ENCODE data around the gene ZNF101.

DNA sequence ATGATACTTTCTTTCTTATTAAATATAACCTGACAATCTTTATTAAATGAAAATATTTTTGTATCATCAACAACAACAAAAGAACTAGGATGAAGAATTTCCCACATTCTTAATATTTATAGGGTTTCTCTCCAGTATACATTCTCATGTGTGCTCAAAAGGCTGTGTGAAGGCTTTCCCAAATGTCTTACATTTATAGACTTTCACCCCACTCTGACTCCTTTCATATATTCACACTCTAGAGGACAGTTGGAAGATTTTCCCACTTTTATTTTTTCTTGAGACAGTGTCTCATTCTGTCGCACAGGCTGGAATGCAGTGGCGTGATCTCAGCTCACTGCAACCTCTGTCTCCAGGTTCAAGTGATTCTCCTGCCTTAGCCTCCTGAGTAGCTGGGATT is 41.9 kb downstream of the ZNF101 start:
- TF ChIP-seq, protein P1, sequence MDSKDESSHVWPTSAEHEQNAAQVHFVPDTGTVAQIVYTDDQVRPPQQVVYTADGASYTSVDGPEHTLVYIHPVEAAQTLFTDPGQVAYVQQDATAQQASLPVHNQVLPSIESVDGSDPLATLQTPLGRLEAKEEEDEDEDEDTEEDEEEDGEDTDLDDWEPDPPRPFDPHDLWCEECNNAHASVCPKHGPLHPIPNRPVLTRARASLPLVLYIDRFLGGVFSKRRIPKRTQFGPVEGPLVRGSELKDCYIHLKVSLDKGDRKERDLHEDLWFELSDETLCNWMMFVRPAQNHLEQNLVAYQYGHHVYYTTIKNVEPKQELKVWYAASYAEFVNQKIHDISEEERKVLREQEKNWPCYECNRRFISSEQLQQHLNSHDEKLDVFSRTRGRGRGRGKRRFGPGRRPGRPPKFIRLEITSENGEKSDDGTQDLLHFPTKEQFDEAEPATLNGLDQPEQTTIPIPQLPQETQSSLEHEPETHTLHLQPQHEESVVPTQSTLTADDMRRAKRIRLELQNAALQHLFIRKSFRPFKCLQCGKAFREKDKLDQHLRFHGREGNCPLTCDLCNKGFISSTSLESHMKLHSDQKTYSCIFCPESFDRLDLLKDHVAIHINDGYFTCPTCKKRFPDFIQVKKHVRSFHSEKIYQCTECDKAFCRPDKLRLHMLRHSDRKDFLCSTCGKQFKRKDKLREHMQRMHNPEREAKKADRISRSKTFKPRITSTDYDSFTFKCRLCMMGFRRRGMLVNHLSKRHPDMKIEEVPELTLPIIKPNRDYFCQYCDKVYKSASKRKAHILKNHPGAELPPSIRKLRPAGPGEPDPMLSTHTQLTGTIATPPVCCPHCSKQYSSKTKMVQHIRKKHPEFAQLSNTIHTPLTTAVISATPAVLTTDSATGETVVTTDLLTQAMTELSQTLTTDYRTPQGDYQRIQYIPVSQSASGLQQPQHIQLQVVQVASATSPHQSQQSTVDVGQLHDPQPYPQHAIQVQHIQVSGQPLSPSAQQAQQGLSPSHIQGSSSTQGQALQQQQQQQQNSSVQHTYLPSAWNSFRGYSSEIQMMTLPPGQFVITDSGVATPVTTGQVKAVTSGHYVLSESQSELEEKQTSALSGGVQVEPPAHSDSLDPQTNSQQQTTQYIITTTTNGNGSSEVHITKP (IDR thresholded peaks at IDR 0.05; ENCODE audit: partially characterized antibody), result no peak
- TF ChIP-seq MEF2D (tag; conservative IDR thresholded peaks at IDR 0.05; ENCODE audit: low read depth) (no peak), ZFP30 (CRISPR knock-in tag; IDR thresholded peaks at IDR 0.05; ENCODE audit: borderline replicate concordance) (no peak), PHTF2 (CRISPR knock-in tag; IDR thresholded peaks at IDR 0.05) (no peak)
- TF ChIP-seq, protein P2, sequence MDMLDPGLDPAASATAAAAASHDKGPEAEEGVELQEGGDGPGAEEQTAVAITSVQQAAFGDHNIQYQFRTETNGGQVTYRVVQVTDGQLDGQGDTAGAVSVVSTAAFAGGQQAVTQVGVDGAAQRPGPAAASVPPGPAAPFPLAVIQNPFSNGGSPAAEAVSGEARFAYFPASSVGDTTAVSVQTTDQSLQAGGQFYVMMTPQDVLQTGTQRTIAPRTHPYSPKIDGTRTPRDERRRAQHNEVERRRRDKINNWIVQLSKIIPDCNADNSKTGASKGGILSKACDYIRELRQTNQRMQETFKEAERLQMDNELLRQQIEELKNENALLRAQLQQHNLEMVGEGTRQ (CRISPR knock-in tag; IDR thresholded peaks at IDR 0.05), result no peak
